Natural killer cell (primary cell): ENCODE results near the gene CMIP. TPM values are rescaled to one million over a fixed set of nuclear protein-coding genes. Genes with fewer than 3 reads are reported as not detected.

Experiments
- ATAC-seq, 3 donors: fragments of 150-1000 bp in 2 of 3; fragments of 200-7000 bp in 1 of 3; cut with Tn5 transposase; 1 replicate in 1 of 3; 2 replicates in 2 of 3; pipeline ENCODE4 v1.10.0; 2021; ENCODE audit warnings: mild to moderate bottlenecking in 2 of 3, moderate library complexity in 2 of 3
- DNase-seq, 2 donors: peaks; one replicate each; pipeline versions ENCODE4 v3.0.0 to v3.0.0-alpha.2; 2013 to 2021; ENCODE audit warnings: mixed read lengths in 1 of 2
- H3K27ac ChIP-seq: one replicate; pipeline ENCODE4 v1.5.1; 2013; ENCODE audit warnings: mild to moderate bottlenecking, low read length
- H3K27me3 ChIP-seq: one replicate; pipeline ENCODE4 v1.6.1; 2013; ENCODE audit warnings: low read length; ENCODE audit not compliant: control insufficient read depth, insufficient read depth
- H3K36me3 ChIP-seq: one replicate; pipeline ENCODE4 v1.6.1; 2013; ENCODE audit warnings: low read length; ENCODE audit not compliant: control insufficient read depth, insufficient read depth
- H3K4me1 ChIP-seq: one replicate; pipeline ENCODE4 v1.6.1; 2013; ENCODE audit warnings: low read length; ENCODE audit not compliant: control insufficient read depth, insufficient read depth
- H3K4me3 ChIP-seq: one replicate; pipeline ENCODE4 v1.5.1; 2013; ENCODE audit warnings: low read length
- H3K9me3 ChIP-seq: one replicate; pipeline ENCODE4 v1.6.1; 2013; ENCODE audit warnings: low read length; ENCODE audit not compliant: control insufficient read depth, insufficient read depth
- H3K27ac Mint-ChIP-seq, 2 donors: one replicate each; pipeline ENCODE4 v1.8.0; 2022; ENCODE audit warnings: mild to moderate bottlenecking in 2 of 2, mixed read lengths in 2 of 2, moderate library complexity in 1 of 2
- H3K27me3 Mint-ChIP-seq, 2 donors: one replicate each; pipeline ENCODE4 v1.8.0; 2022; ENCODE audit warnings: low read depth in 2 of 2, mixed read lengths in 2 of 2
- H3K36me3 Mint-ChIP-seq: one replicate; pipeline ENCODE4 v1.8.0; 2022; ENCODE audit warnings: mixed read lengths
- H3K4me1 Mint-ChIP-seq, 2 donors: one replicate each; pipeline ENCODE4 v1.8.0; 2022; ENCODE audit warnings: mixed read lengths in 2 of 2
- H3K4me3 Mint-ChIP-seq: one replicate; pipeline ENCODE4 v1.8.0; 2022; ENCODE audit warnings: mild to moderate bottlenecking, moderate library complexity, mixed read lengths
- H3K9me3 Mint-ChIP-seq, 2 donors: one replicate each; pipeline ENCODE4 v1.8.0; 2022; ENCODE audit warnings: mixed read lengths in 2 of 2
- CTCF ChIP-seq: fragments of 200-600 bp; IDR thresholded peaks from one replicate; pipeline ENCODE4 v1.8.0; 2022; ENCODE audit warnings: antibody characterized with exemption
- WGBS: methylation state at CpG from one replicate; pipeline ENCODE4 v1.1.7; 2013; ENCODE audit warnings: missing lambda C conversion rate; ENCODE audit not compliant: insufficient coverage; 5-methylcytosine and 5-hydroxymethylcytosine counted together
- intact Hi-C: fragments of 100-400 bp; cut with micrococcal nuclease; formaldehyde crosslinking; loops from one replicate; pipeline ENCODE4 v1.14.2; 2022
- total RNA-seq, 4 donors: library from RNA; stranded (reverse); fragments of 120-200 nt in 1 of 4; gene quantifications; one replicate each; pipeline versions ENCODE4 v1.2.3 to v1.2.4, GENCODE V29; 2013 to 2022

The CMIP gene
- total RNA-seq, 3 donors from 2014 or later (not counting 1 experiment from before 2014, with no cell fraction given) = 88.2 to 115 (median 91.5) TPM

GRCh38 chr16:81617021-81617346, 172.4 kb downstream of the CMIP start:
- Histone ChIP-seq H3K27me3 (no peaks in the 10 kb centered on the region), H3K27ac (peak overlapping the region; percentile 96), H3K36me3 (peaks cover 18% of the 10 kb centered on the region), H3K4me1 (peaks cover 22% of the 10 kb centered on the region), H3K4me3 (no peak overlapping the region), H3K9me3 (no peaks in the 10 kb centered on the region)
- Mint-ChIP-seq H3K4me3 (peak overlapping the region; percentile 69), H3K4me1 (peaks cover 6 to 17% of the 10 kb centered on the region in 2 donors), H3K36me3 (no peaks in the 10 kb centered on the region), H3K9me3 (no peaks in the 10 kb centered on the region), H3K27ac (no peak overlapping the region), H3K27me3 (no peaks in the 10 kb centered on the region)
- DNase-seq (no peak), ATAC-seq (no peak)
- WGBS = 68% methylated on average over 8 of the region's 8 CpGs
- TF ChIP-seq CTCF = no peak
- intact Hi-C loops = loop anchor here (5.0 kb wide), 2 partner anchors 40 to 225 kb away; no protein-coding TSS in a partner anchor

GRCh38 chr16:81618187-81618586, 173.6 kb downstream of the CMIP start:
- Mint-ChIP-seq H3K9me3 (no peaks in the 10 kb centered on the region), H3K27ac (no peak overlapping the region), H3K36me3 (no peaks in the 10 kb centered on the region), H3K4me1 (peaks cover 6 to 17% of the 10 kb centered on the region in 2 donors), H3K27me3 (no peaks in the 10 kb centered on the region), H3K4me3 (no peak overlapping the region)
- Histone ChIP-seq H3K36me3 (peaks cover 21% of the 10 kb centered on the region), H3K27ac (no peak overlapping the region), H3K4me3 (no peak overlapping the region), H3K9me3 (no peaks in the 10 kb centered on the region), H3K4me1 (peaks cover 22% of the 10 kb centered on the region), H3K27me3 (no peaks in the 10 kb centered on the region)
- no peak for DNase-seq
- 99% methylated on average over 4 of the region's 6 CpGs for WGBS
- no peak for ATAC-seq
- no peak for TF ChIP-seq CTCF
- intact Hi-C loops = loop anchor here (5.0 kb wide), 2 partner anchors 41 to 224 kb away; no protein-coding TSS in a partner anchor

- no peaks in the 10 kb centered on the region for H3K27me3 Mint-ChIP-seq
- Histone ChIP-seq H3K9me3 (no peaks in the 10 kb centered on the region), H3K27ac (no peak overlapping the region), H3K36me3 (peaks cover 21% of the 10 kb centered on the region), H3K27me3 (no peaks in the 10 kb centered on the region), H3K4me3 (no peak overlapping the region), H3K4me1 (peaks cover 22% of the 10 kb centered on the region)
- H3K27ac Mint-ChIP-seq = no peak overlapping the region
- no peaks in the 10 kb centered on the region for H3K36me3 Mint-ChIP-seq
- 92% methylated on average over 11 of the region's 11 CpGs for WGBS
- no peak for TF ChIP-seq CTCF
- H3K4me1 Mint-ChIP-seq = peaks cover 6 to 17% of the 10 kb centered on the region in 2 donors
- intact Hi-C loops = loop anchor here (5.0 kb wide), 2 partner anchors 41 to 224 kb away; no protein-coding TSS in a partner anchor
- no peak overlapping the region for H3K4me3 Mint-ChIP-seq
- ATAC-seq (no peak), DNase-seq (no peak)
- no peaks in the 10 kb centered on the region for H3K9me3 Mint-ChIP-seq
These were observed 174.1 kb downstream of the CMIP start for GRCh38 chr16:81618661-81619060.

- Histone ChIP-seq H3K9me3 (no peaks in the 10 kb centered on the region), H3K4me1 (peaks cover 22% of the 10 kb centered on the region), H3K4me3 (no peak overlapping the region), H3K36me3 (peaks cover 21% of the 10 kb centered on the region), H3K27me3 (no peaks in the 10 kb centered on the region), H3K27ac (no peak overlapping the region)
- Mint-ChIP-seq H3K9me3 (no peaks in the 10 kb centered on the region), H3K4me3 (no peak overlapping the region), H3K27ac (peak overlapping the region in 1 of 2 donors; percentile 59), H3K36me3 (no peaks in the 10 kb centered on the region), H3K27me3 (no peaks in the 10 kb centered on the region), H3K4me1 (peaks cover 6 to 17% of the 10 kb centered on the region in 2 donors)
- TF ChIP-seq CTCF = no peak
- WGBS = 96% methylated on average over 4 of the region's 4 CpGs
- intact Hi-C loops = loop anchor here (5.0 kb wide), 1 partner anchor 253 kb away; no protein-coding TSS in a partner anchor
- no peak for DNase-seq
- no peak for ATAC-seq
These were observed 175.4 kb downstream of the CMIP start for GRCh38 chr16:81620029-81620428.
